ENCODE measurements around the gene PTDSS2. TPM values are rescaled to one million over a fixed set of nuclear protein-coding genes. Genes with fewer than 3 reads are reported as not detected.

PTDSS2 gene
- total RNA-seq, 1 experiment from 2014 or later, result 49.5 TPM

- TF ChIP-seq ETV6 (CRISPR knock-in tag; IDR thresholded peaks at IDR 0.05) (peak; percentile 76), AFF4 (CRISPR knock-in tag; IDR thresholded peaks at IDR 0.05; ENCODE audit: borderline replicate concordance) (no peak), NR3C1 (CRISPR knock-in tag; conservative IDR thresholded peaks at IDR 0.05; ENCODE audit: low read depth) (no peak)
Observed at GRCh38 chr11:406796-407650, 43.1 kb upstream of the PTDSS2 start (continued).

DNA sequence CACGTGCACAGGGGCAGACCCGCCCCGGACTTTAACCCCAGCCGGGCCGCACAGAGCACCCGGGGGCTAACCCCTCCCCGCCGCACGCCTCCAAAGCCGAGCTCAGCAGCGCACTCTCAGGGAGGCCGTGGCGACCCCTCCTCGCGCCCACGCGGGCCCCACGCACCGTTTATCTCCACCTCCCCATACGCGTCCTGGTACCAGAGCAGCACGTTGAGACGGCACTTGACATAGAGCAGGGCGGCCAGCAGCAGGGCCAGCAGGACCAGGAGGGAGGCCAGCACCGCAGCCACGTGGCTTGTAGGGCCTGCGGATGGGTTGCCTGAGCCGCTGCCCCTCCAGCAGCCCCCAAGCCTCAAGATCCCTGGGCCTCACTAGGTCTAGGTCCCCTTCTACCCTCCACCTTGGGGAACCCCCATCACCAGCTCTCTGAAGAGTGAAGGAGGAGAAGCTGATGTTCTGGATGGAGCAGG lies 42.4 kb upstream of the PTDSS2 start:
- peak overlapping the region; percentile 30; the same call in 1 of the 2 replicates for H3K4me3 Mint-ChIP-seq
- TF ChIP-seq NFE2L1 (CRISPR knock-in tag; IDR thresholded peaks at IDR 0.05) (no peak), ATF1 (CRISPR knock-in tag; IDR thresholded peaks at IDR 0.05) (no peak), CREM (CRISPR knock-in tag; IDR thresholded peaks at IDR 0.05) (no peak), GRHL2 (CRISPR knock-in tag; IDR thresholded peaks at IDR 0.05; ENCODE audit: insufficient replicate concordance, severe bottlenecking) (no peak)
- no peaks in the 10 kb centered on the region for H3K9me3 Mint-ChIP-seq
- DNase-seq (ENCODE audit: low spot score) (no peak), ATAC-seq (peak; percentile 2; the same call in 1 of the 2 replicates)
- H3K36me3 Mint-ChIP-seq, result no peaks in the 10 kb centered on the region
- CTCF ChIA-PET, result interaction anchor here (0.5 to 3.5 kb wide), 30 partner anchors 9 to 207 kb away, joined by 3 to 71 read pairs (median 4); partner anchors contain the start of genes ANO9, BET1L, HRAS and PTDSS2
- POLR2A ChIA-PET, result interaction anchor here (1.1 to 1.8 kb wide), 3 partner anchors 9 to 200 kb away, joined by 3 to 12 read pairs (median 9); partner anchors contain the start of genes BET1L and RIC8A
- no peaks in the 10 kb centered on the region for H3K27me3 Mint-ChIP-seq (ENCODE audit: low read depth)
- no peak overlapping the region for H3K27ac Mint-ChIP-seq
- H3K4me1 Mint-ChIP-seq, result no peaks in the 10 kb centered on the region

DNA sequence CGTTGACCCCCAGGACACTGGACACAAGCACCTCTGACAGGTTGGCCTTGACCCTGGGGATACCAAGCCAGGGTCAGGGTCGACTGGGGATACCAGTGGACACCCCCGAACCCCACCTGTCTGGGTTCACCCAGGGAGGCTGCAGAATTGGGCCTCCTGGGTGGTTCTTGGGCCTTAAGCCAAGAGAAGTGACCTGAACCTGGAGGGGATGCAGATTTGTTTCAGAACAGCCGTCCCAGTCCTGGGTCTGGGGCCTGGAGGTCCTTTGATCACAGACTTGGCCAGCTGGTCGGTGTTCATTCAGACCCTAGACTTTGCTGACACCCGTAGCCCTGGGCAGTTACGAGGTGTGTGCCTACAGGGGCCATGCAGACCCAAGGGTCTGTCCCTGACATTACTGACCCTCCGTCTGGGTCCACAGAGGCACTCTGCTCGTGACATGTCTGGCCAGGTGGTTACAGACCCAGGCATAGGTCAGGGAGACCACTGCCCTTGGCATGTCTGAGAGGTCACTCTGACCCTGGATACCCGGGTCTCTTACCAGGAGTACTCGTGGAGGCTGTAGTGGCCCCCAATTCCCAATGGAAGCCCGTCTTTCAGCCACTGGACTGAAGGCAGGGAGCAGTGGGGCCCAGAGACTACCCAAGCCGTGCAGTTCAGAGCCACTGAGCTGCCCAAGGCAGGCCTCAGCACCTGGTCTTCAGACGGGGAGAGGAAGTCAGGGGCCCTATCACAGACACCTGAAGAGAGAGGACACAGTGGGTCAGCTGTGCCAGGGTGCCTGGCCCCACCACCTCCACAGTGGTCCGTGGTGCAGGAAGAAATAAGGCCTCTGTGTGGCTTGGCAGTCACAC lies 41.7 kb upstream of the PTDSS2 start:
- H3K27ac Mint-ChIP-seq, result no peak overlapping the region
- POLR2A ChIA-PET, result interaction anchor here (1.8 kb wide), 1 partner anchor 9 kb away, joined by 12 read pairs; no protein-coding TSS in a partner anchor
- H3K36me3 Mint-ChIP-seq, result no peaks in the 10 kb centered on the region
- H3K27me3 Mint-ChIP-seq (ENCODE audit: low read depth), result no peaks in the 10 kb centered on the region
- no peak for TF ChIP-seq MAX (CRISPR knock-in tag; IDR thresholded peaks at IDR 0.05)
- no peak for TF ChIP-seq TEAD4 (CRISPR knock-in tag; IDR thresholded peaks at IDR 0.05)
- no peak for TF ChIP-seq NR2C2 (CRISPR knock-in tag; IDR thresholded peaks at IDR 0.05)
- TF ChIP-seq ZBTB43 (CRISPR knock-in tag; IDR thresholded peaks at IDR 0.05), result no peak
- TF ChIP-seq SP1 (CRISPR knock-in tag; conservative IDR thresholded peaks at IDR 0.05), result no peak
- TF ChIP-seq, protein P1, sequence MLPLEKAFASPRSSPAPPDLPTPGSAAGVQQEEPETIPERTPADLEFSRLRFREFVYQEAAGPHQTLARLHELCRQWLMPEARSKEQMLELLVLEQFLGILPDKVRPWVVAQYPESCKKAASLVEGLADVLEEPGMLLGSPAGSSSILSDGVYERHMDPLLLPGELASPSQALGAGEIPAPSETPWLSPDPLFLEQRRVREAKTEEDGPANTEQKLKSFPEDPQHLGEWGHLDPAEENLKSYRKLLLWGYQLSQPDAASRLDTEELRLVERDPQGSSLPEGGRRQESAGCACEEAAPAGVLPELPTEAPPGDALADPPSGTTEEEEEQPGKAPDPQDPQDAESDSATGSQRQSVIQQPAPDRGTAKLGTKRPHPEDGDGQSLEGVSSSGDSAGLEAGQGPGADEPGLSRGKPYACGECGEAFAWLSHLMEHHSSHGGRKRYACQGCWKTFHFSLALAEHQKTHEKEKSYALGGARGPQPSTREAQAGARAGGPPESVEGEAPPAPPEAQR (CRISPR knock-in tag; IDR thresholded peaks at IDR 0.05), result no peak
- no peak overlapping the region for H3K4me3 Mint-ChIP-seq
- ATAC-seq (no peak), DNase-seq (ENCODE audit: low spot score) (no peak)
- no peaks in the 10 kb centered on the region for H3K4me1 Mint-ChIP-seq
- H3K9me3 Mint-ChIP-seq, result no peaks in the 10 kb centered on the region
- CTCF ChIA-PET, result interaction anchor here (1.2 to 3.5 kb wide), 7 partner anchors 41 to 208 kb away, joined by 3 to 71 read pairs (median 4); partner anchors contain the start of gene PTDSS2
